ENCODE data around the gene HOMEZ. TPM values are rescaled to one million over a fixed set of nuclear protein-coding genes. Genes with fewer than 3 reads are reported as not detected.

Gene HOMEZ
- total and polyA plus RNA-seq, 2 donors from 2014 or later = 14.8 to 18.5 TPM

- Histone ChIP-seq H3K4me3 (ENCODE audit: low read length in 3 of 3) (no peak overlapping the region), H3K9me3 (ENCODE audit: control insufficient read depth in 2 of 3, insufficient read depth in 1 of 3, low read length in 3 of 3) (no peaks in the 10 kb centered on the region), H3K27ac (ENCODE audit: low read depth in 2 of 2, low read length in 2 of 2) (no peak overlapping the region), H3K9ac (ENCODE audit: low read length in 3 of 3) (no peak overlapping the region), H3K27me3 (ENCODE audit: control insufficient read depth, insufficient read depth, low read length) (no peaks in the 10 kb centered on the region), H3K36me3 (ENCODE audit: control insufficient read depth in 2 of 3, insufficient read depth in 3 of 3, low read length in 3 of 3) (peaks cover 0 to 3% (median 0%) of the 10 kb centered on the region in 3 donors), H3K4me1 (ENCODE audit: control insufficient read depth in 2 of 3, insufficient read depth in 2 of 3, low read depth in 1 of 3, low read length in 3 of 3) (peaks cover 0 to 5% (median 0%) of the 10 kb centered on the region in 3 donors)
- DNase-seq (no peak), FAIRE-seq (no peak)
- intact Hi-C loops (cut with DNase I) = no loop called here
- TF ChIP-seq CTCF (IDR thresholded peaks at IDR 0.05; ENCODE audit: borderline replicate concordance, extremely low read depth, insufficient read depth) = no peak
Observed at GRCh38 chr14:23316300-23316699, 30.4 kb upstream of the HOMEZ start.

DNA sequence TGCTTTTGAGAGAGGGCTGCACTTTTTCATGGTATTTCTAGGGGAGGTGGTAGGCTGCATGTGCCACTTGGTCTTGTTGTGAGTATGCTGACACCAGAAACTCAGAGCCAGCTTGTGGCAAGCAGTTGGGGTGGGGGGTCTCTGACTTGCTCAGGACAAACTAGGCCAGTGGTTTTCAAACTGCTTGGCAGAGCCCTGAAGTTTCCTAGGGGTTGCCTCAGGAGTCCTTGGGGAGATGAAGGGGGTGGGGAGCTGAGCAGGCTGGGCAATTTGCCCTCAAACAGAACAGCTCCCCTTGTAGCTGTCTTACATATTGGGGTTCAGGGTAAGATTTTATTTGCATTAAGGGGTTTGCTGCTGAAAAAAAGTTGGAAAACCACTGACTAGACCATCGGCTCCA lies 24.6 kb upstream of the HOMEZ start:
- Histone ChIP-seq H3K27me3 (ENCODE audit: control insufficient read depth, insufficient read depth, low read length) (no peaks in the 10 kb centered on the region), H3K9ac (ENCODE audit: low read length in 3 of 3) (no peak overlapping the region), H3K27ac (ENCODE audit: low read depth in 2 of 2, low read length in 2 of 2) (no peak overlapping the region), H3K36me3 (ENCODE audit: control insufficient read depth in 2 of 3, insufficient read depth in 3 of 3, low read length in 3 of 3) (peaks cover 2 to 32% (median 16%) of the 10 kb centered on the region in 3 donors), H3K9me3 (ENCODE audit: control insufficient read depth in 2 of 3, insufficient read depth in 1 of 3, low read length in 3 of 3) (no peaks in the 10 kb centered on the region), H3K4me3 (ENCODE audit: low read length in 3 of 3) (no peak overlapping the region), H3K4me1 (ENCODE audit: control insufficient read depth in 2 of 3, insufficient read depth in 2 of 3, low read depth in 1 of 3, low read length in 3 of 3) (peaks cover 0 to 26% (median 20%) of the 10 kb centered on the region in 3 donors)
- DNase-seq (no peak), FAIRE-seq (no peak)
- intact Hi-C loops (cut with DNase I) = no loop called here
- no peak for TF ChIP-seq CTCF (IDR thresholded peaks at IDR 0.05; ENCODE audit: borderline replicate concordance, extremely low read depth, insufficient read depth)

- FAIRE-seq = no peak
- intact Hi-C loops (cut with DNase I) = no loop called here
- Histone ChIP-seq H3K27me3 (ENCODE audit: control insufficient read depth, insufficient read depth, low read length) (no peaks in the 10 kb centered on the region), H3K36me3 (ENCODE audit: control insufficient read depth in 2 of 3, insufficient read depth in 3 of 3, low read length in 3 of 3) (peaks cover 2 to 32% (median 16%) of the 10 kb centered on the region in 3 donors), H3K9ac (ENCODE audit: low read length in 3 of 3) (no peak overlapping the region), H3K27ac (ENCODE audit: low read depth in 2 of 2, low read length in 2 of 2) (no peak overlapping the region), H3K4me3 (ENCODE audit: low read length in 3 of 3) (no peak overlapping the region), H3K4me1 (ENCODE audit: control insufficient read depth in 2 of 3, insufficient read depth in 2 of 3, low read depth in 1 of 3, low read length in 3 of 3) (peaks cover 0 to 26% (median 20%) of the 10 kb centered on the region in 3 donors), H3K9me3 (ENCODE audit: control insufficient read depth in 2 of 3, insufficient read depth in 1 of 3, low read length in 3 of 3) (no peaks in the 10 kb centered on the region)
- no peak for TF ChIP-seq CTCF (IDR thresholded peaks at IDR 0.05; ENCODE audit: borderline replicate concordance, extremely low read depth, insufficient read depth)
- DNase-seq = no peak
Observed at GRCh38 chr14:23308721-23309445, 23.0 kb upstream of the HOMEZ start.
